ENCODE measurements around the gene TCF4.

Gene TCF4

DNA sequence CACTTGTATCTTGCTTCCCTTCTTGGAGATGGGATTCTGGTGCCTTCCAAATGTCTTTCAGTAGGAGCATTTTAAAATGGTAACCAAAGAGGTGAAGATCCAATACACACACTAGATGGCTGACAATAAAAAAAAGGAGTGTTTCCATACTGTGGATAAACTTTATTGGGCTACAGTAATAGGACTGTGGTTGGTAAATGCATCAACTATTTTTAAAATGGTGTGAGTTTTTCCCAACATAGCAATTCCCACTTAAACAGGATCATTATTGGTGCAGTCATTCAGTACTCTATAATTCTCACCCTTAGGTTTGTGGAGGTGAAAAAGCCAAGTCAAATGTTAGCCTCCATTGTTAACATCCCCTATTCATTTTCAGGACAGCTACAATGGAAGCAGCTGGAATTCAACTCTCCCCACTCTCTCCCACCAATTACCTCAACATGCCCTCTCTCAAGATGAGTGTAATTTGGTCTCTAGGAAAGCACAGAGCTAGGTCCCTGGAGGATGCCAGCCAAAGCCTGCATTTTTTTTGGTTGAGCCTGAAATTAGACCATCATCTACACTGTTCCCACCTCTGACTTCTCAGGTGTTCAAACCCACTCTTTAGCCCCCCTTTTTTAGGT, 273.3 kb downstream of the TCF4 start:
- no peak for DNase-seq

DNA sequence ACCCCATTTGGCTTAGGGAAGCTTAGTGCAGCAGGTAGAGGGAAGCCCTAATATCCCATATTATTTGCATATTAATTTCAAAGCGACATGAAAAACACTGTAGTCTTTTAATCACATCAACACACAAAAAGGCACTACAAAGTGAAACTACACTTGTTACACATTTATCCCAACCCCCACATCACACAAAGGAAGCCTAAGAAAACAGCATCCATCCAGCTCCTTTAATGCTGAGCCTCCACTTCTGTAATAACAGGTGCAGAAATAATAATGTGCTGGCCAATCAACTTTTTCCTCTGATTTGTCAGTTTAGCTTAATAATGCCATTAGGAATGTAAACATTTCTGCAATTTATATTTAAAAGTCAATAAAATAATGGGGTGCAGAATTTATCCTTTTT, 274.0 kb downstream of the TCF4 start:
- DNase-seq = no peak

DNA sequence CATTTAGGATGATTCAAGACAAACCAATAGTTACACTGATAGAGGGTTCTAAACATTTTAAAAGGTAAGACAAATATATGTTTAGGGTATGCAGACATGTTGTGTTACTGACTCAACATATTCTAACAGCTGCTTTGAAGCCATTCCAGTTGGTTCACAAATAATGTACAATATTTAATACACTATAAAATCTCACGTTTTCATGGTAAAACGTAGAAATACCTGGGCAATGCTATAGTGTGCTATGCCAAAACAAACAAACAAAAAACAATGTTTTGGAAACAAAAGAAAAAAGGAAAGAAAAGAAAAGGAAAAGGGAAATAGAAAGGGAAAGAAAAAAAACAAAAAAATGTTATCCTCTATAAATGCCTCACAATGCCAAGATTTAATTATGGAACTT, 277.1 kb downstream of the TCF4 start:
- DNase-seq = no peak

DNA sequence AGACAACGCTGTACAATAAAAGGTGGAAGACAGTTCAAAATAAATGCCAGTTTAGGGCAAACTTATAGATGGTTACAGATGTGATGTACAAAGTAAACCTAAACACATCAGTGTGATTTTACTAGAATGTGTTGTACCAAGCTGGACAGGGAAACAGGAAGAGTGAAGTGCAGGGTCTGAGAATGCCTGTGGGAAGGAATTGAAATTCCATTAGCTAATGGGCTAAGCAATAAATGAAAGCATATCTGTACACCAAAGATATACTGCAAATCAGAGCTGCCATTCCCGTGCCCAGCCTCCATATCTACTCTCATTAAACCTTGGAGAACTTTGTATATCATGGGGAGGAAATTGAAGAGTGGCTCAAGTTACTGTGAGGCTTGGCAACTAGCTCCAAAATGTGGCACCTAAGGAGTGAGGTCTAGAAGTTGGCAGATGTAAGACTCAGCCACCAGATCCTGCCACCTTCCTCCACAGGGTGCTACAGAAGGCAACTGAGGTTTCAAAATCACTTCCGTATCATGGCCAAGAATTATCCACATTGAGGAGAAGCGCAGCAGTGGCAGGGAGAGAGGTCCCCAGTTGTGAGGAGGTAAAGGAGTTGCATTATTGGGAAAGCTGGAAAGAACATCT, 277.8 kb downstream of the TCF4 start:
- no peak for DNase-seq

DNA sequence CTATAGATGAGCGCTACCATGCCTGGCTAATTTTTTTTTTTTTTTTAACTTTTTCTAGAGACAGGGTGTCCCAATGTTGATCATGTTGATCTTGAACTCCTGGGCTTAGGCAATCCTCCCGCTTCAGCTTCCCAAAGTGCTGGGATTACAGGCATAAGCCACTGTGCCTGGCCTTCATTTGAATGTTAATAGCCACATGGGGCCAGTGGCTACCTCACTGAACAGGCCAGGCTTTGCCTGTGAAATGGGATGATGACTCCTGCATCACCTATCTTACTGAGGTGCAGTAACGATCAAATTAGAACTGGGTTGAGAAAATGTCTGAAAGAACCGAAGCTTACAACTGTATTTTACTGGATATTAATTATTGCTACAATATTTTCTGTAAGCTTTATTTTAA, 278.7 kb downstream of the TCF4 start:
- no peak for DNase-seq

DNA sequence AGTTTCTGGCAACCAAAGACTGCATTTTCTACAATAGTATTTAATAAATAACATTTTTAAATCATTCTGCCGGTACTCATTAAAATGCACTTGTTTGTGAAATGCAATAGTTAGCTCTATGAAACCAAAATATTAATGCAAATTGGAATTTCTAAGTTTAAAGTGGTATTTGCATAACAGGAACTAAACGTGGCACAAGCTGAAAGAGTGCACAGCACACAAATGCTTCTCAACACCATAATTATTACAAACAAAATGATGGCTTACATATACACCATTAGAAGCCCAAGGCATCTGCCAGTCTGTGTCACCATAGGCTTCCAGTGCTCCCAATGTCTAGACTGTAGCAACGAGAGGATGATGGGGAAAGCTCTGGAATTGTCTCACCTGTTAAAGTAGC, 280.5 kb downstream of the TCF4 start:
- no peak for DNase-seq

DNA sequence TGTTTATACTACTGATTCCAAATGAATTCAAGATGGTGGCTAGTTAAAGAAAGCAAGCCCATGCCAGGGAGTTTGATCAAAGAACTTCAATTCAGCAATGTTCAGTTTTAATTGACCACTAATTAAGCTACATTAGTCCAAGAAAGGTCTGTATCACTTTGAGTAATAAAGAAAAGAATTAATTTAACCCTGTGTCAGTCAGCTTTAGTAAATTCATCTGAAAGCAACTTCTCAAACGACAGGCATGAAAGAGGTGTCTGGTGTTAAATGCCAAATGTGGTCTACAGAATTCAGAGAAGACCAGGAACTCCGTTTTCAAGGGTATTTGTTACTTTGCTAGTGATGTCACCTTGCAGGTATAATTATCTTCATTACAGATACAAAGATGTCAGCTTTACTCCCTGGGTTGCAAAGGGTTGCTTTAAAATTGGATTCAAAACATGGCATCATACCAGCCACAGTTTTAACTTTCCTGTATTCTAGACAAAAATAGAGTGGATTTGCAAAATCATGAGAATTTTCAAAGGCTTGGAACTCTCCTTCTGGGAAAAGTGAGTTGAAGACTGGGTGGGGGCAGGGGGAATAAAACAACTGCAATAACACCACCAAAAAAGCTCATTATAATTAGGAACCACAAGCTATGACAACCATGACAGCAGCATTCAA, 281.5 kb downstream of the TCF4 start:
- DNase-seq = no peak

DNA sequence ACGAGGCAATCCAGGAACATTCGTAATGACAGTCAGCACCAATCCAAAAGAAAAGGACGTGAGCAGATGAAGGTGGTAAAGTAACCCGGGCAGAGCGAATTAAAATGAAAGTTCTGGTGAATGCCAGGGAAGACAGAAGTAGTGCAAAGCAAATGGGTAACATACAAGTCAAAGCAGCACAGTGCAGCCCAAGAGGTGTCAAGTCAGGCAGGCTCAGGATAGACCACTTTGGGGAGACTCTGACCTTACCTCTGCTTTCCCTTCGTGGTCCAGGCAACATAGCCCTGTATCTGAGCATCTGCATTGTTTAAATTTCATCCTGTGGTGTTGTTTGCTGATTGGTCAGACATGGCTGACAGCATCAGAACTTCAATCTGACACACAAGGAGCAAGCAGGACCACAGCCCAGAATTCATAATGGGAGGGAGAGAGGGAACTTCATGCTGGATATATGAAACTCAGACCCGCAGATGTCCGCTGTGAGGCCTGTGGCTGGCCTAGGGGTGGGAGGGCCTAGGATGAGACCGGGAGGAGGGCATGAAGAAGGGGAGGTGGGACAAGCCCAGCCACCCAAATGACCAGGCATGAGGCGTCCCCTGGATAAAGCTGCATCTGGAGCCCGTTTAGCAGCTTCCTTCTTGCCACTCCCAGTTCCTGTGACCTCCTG, 285.7 kb downstream of the TCF4 start:
- DNase-seq = no peak

DNA sequence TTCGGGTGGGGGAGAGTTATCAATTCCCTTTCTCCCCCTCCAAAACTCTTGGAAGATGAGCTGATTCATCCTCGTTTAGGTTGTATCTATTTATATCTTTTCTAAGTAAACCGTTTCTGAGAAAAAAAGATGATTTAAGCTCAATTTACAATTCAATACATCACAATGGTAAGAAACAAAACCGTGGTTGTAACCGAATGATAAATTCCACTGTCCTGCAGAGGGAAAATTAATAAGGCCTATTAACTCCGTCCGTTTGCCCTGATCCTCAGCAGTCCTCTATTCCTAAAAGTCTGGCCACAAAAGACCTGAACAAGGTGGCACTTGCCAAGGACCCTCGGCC, 286.2 kb downstream of the TCF4 start:
- no peak for DNase-seq

DNA sequence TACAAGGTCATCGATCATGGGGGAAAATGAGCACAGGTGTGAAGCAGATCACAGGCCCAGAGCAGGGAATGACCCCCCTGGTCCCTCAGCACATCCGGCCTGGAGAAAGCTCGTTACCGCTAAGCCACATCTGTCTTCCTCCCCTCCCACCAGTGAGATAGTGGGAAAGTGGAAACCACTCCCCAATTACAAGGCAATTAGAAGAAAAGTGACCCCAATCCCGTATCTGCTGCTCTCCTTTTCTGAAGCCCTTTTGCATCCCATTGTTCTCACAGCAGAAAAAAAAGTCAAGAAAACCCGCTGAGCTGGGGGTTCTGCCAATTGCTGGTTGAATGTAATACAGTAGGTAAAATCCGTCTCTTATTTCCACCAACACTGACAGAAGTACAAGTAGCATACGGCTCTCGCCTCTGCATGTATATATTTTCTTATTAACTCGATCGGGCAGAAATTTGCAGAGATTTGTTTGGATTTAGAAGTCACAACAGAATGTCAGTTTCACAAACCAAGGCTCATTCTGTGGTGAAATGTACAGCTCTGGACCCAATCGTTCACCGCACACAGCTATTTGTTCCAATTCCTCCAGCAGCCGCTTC, 287.0 kb downstream of the TCF4 start:
- no peak for DNase-seq

DNA sequence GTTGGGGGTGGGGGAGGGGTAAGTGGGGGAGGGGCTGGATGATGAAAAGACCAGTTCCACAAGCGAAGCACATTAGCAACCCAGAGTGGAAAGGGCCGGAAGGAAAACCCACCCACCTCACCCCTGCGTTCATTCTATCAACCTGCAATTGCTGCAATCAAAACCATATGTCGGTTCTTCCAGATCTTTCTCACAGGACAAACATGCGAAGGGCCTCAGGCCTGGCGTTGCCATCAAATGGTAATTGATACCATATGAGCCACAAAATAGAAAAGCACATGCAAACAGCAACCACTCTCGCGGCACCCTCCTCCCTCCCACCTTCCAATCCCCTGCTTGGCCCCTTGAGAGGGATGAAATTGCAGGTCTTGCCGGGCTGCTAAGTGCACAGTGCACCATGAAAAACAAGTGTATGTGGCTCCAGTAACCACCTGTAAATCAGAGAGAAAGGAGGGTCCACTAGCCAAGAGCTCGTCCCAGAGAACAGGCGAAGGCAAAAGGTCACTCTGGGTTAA, 287.5 kb downstream of the TCF4 start:
- DNase-seq = no peak

DNA sequence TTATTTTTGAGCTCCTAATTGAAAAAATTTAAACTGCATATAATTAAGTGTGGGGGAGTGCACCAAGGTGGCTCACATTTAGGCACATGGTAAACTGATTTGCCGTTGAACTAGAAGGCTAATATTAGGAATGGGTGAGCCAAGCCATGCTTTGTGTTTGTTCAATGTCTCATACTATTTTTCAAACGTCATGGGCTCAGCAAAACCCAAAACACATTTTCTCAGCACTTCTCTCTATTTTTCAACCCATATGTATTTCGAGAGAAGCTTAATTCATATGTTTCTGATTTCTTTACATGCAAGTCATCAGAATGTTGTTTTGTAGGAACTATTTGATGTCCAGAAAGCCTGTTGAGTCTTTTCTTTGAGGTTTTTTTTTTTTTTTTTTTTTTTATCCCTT, 291.2 kb downstream of the TCF4 start:
- DNase-seq = no peak

DNA sequence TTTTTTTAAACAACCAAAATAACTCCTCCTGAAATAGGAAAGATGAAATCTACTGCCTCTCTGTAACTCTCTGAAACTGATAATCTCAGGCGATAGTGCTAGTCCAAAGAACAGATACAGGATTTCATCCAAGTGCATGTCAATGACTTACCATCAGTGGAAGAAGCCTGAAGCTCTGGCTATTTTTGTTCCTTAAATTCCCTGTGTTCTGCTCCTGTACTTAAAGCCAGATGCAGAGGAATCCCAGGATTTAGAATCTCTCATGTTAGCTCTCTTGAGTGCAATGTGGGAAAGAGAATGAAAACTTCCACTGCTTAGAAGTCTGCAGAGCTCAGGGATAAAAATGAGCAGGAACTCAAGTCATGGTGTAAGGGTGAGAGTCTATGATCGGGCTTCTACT, 291.9 kb downstream of the TCF4 start:
- DNase-seq = no peak

DNA sequence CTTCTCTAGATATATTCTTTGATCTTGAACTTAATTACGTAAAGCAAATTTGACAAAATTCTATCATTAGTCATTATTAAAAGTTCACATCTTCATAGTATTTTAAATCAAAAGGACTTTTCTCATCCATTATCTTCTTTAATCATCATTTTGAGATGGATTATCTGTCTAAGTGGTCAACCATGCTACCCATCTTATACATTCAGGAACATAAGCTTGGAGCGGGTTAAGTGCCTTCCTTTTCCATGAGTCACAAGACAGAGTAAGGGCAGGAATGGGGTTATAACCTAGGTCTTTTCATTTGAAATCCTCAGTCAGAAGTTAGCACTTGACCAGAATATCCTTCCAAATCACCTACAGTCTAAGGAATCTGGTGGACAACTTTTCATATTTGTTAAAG, 297.1 kb downstream of the TCF4 start:
- no peak for DNase-seq

DNA sequence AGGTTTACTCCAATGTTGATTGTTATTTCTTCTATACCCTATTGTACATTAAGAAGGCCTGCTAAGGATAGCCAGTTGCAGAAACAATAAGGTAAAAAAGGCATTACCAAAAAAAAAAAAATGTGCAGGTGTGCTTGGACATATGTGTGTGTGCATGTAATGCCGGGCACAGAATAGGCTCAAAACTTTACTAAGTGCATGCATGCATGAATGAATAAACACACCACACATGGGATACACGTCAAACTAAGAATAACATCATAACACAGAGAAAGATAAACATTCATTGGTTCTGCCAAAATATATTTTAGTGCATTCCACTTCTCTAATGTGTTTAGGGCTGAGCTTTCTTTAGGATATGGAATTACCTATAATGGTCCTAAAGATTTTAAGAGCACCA, 298.2 kb downstream of the TCF4 start:
- no peak for DNase-seq

DNA sequence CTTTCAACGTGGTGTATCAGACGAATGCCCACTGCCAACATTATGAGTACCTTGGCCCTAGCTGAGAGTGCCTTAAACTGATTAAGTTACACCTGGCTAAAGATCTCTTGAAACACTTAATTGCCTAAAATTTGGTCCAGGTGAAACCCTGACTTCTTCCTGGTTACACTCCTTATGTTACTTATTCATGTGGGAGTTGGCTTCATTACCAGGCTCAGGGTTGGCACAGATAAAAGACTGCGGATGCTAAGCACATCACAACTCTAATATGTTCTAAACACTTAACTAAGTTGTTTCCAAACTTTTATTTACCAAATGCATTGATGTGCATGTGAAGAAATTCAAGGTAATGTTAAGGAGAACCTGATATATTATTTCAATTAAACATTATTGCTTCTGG, 298.9 kb downstream of the TCF4 start:
- DNase-seq = no peak

DNA sequence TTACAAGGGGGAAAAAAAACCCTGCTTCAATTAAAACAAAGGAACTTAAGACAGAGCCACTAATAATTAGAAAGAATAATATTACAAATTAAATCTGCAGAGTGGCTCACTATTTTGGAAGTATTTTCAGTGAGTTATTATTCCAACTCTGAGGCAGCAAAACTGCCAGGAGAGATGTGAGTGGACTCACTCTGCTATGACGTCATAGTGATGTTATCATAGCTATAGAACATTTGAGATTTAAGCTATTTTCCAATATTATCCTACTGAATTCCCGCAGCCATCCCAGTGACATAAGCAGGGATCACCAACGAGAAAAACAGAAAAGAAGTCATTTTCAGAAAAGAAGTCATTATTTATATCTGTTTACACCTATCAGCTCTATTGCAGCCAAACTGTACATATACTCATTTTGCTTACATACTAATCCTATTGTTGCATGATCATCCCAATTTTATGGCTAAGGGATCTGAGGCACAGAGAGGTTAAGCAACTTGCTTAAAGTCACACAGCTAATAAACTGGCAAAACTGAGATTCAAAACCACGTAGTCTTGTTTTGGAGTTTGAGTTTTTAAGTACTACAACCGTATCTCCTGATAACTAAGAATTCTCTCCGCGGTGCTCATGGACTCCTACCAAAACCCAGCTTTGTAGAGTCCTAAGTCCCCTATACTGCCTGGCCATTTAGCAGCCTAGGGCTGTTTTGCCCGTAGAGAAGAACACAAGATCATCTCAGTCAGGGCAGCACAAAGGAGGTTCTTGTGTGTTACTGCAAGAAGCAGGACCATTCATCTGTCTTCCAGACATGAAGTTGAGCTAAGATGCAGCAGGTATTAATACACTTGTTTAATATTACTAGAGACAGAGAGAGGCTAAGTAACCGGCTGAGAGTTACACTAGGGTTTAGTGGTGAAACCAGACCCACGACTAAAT, 299.8 kb downstream of the TCF4 start:
- DNase-seq = no peak

DNA sequence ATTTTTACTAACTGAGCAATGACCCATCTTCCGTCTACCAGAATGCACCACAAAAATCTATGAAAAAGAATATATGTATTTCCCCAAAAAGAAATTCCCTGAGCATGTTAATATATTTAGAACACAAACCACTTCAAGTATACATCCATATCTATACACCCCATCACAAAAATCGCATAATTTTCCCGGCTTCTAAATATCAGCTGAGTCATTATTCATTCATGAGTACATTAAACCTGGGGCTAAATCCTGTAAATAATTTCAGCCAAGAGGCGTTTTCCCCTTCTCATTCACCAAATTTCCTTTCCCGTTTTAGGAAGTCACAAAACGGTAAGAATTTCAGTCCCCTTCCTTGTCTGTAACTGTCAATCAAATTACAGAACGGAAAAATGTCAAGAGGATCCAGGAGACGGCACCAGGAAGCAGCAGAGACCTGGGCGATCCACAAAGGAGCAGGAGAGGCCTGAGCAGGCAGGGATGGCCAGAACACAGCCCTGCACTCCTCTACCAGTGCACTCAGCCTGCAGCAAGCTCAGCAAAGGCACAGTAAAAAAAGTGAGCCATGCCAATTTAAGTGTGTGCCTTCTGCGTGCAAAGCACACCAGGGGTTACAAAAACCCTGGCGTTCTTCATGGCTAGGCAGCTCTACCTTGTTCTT, 300.7 kb downstream of the TCF4 start:
- DNase-seq = no peak

DNA sequence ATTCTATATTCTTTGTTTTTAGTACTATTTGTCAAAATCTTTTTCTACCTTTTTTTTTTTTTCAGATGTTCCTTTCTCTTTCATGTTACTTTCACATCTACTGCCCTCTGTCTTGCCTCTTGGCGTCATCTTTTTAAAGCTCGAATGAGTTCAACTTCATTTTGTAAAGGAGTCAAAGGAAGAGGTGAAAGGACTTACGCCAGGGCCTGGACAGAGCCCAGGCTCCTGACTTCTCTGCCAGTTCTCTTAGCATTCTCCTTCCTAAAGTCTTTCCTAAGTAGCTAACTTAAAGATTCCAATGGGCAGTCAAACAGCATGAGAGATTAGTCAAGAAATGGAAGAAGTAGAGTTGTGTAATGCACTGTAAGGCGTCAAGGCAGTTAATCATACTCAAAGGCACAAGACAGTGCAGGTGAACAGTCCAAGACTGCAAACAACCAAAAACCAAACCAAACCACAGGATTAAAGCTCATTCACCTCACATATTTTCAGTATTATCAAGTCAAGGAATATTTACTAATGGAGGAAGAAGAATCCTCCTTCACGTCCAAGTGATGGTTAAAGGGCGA, 301.7 kb downstream of the TCF4 start:
- DNase-seq = no peak

DNA sequence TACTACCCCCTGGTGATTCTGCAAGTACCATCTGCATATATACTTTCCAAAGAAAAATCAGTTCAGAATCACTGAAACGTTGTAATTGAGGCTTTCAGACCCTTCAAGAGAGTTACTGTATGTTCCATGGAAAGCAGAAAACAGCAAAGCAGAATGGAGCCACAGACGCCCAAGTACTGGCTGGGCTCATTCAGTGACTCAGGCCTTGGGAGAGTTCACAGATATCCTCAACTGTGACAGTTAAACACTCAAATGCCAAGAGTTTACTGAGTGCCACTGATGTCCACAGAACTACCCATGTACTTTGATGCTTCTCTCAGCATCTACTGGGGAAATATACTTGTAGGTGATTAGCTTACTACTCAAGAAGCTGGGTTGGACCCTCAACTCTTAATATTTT, 303.4 kb downstream of the TCF4 start:
- DNase-seq = no peak

DNA sequence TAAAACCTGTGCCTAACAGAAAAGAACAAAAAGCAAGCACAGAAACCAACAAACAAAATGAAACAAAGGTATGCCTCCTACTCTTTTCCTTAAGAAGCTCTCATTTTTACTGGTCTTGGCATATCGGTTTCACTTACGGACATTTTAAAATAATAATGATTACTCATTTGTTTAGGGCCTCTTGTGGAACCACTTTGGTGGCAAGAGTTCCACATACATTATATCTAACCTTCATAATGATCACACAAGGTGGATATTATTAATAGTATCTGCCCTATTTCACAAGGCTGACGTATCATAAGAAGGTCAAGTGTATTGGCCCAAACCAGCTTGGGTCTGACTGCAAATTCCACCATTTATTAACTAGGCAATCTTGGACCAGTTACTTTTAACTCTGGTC, 304.7 kb downstream of the TCF4 start:
- DNase-seq = no peak

DNA sequence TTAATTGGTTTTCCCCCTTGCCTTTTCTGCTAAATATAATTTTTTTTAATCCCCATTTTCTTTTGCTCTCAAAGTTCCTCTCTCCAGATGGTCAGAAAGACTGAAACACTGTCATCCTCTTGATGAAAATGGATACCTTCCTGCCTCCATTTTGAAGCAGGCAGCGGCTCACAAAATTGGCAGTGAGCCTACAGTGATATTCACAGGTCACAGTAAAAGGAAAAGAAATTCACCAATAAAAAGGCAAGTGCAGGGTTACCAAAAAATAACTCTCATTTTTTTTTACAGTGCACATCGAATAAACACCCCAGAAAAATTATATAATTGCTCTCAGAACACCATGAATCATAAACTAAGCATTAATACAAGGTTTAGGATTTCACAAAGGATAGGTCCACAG, 307.5 kb downstream of the TCF4 start:
- no peak for DNase-seq
